HL-60/S4 treated with retinoic acid at 250 ng/mL for 4 days and 3 days (cell line): ENCODE measurements around the gene UBASH3A.

ENCODE experiments used
- in situ Hi-C: fragments of 300-500 bp; cut with MboI; formaldehyde crosslinking; loops from 2 replicates; pipeline ENCODE4 v1.7.0; 2022; ENCODE audit warnings: low sequenced_read_pairs

Gene UBASH3A

DNA sequence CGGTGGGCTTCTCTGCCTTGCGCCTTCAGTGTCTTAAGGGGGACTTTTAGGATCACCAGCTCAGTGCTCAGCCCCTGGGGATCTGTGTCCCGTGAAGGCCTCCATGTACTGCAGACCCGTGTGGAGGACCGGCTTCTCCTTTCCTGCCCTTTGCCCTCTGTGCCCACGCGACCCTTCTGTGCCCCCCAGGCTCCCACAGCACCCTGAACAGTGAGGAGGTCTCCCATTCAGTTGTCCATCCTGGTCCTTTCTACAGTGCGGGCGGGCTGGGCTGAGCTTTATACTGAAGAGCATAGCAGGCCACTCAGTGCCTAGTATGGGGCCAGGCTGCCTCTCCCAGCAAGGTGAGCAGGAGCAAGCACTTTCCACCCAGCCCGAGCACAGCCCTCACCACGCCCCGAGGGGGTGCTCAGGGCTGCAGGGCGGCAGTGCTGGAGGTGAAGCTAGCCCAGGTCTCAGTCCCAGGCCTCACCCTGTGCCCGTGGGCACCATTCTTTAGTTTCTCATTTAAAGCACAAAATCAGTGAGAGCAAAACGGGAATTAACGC, 29.7 kb upstream of the UBASH3A start:
- in situ Hi-C loops = no loop called here

DNA sequence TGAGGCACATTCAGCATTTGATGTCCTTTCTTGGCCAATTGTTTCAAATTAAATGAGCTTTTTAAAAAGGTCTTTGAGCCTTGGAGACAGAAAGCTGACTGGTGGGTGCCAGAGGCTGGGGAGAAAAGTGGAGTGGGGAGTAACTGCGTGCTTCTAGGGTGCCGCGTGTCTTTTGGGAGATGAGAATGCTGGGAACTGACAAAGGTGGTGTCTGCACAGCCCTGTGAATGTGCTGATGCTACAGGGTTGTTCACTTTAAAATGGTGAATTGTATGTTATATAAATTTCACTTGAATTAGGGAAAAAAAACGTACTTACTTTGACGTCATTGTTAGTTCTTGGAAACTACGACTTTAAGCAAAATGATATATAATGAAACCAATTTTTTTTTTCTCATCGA, 29.2 kb upstream of the UBASH3A start:
- in situ Hi-C loops = no loop called here

DNA sequence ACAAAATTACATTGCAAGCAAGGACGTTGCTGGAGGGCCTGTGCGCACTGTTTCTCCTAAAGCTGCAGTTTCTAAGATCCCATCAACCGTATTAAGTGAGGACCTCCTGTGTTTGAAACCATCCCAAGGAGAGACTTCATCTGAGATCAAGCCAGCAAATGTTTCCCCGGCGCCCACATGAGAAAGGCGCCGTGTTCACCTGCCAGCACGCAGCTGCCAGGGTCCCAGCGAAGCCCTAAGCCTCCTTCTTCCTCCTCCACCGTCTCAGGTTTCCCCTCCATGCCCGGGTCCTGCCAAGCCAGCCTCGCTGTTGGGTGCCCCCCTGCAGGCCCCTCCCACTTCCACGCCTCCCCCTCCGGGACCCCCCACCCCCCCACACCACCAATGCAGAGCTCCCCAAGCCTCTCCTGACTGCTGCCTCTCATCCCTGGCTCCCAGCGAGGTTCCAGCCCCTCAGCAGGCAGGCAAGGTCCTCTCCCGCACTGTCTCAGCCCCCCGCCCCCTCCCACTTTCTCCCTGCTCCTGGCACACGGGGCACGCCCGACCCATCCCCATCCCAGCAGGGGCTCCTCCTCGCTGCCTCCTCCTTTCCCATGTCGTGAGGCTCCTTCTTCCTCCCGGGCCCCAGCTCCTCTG, 28.7 kb upstream of the UBASH3A start:
- in situ Hi-C loops = no loop called here

DNA sequence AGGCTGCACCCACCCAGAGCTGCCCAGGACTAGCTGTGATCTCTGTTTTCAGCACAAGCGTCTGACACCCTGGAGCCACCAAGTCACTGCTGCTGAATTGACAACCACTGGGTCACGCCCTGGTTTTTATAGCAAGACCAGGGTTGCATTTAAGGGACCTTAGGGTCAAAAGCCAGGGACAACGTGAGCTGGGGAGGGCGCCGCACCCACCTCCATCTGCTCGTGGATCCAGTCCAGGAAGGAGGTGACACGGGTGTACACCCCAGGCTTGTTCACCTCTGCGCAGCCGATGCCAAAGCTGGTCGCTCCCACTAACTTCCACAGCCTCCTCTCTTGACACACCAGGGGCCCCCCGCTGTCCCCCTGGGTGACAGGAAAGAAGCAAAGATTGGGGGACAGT, 28.2 kb upstream of the UBASH3A start:
- in situ Hi-C loops = no loop called here

DNA sequence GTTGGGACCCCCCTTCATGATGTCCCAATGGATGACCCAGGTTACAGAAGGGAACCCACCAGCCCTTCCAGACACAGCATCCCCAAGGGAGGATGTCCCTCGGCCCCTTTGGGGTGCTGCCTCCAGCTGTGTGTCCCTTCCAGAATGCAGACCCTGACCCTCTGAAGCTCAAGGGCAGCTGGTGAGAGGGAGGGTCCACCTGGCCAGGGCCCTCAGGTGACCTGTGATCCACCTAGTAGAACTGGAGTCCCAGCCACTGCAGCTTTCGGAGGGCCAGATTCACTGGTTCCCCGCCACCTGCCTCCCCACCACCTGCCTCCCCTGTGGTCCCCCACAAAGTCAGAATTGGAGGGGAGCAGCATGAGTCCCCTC, 27.8 kb upstream of the UBASH3A start:
- in situ Hi-C loops = no loop called here

DNA sequence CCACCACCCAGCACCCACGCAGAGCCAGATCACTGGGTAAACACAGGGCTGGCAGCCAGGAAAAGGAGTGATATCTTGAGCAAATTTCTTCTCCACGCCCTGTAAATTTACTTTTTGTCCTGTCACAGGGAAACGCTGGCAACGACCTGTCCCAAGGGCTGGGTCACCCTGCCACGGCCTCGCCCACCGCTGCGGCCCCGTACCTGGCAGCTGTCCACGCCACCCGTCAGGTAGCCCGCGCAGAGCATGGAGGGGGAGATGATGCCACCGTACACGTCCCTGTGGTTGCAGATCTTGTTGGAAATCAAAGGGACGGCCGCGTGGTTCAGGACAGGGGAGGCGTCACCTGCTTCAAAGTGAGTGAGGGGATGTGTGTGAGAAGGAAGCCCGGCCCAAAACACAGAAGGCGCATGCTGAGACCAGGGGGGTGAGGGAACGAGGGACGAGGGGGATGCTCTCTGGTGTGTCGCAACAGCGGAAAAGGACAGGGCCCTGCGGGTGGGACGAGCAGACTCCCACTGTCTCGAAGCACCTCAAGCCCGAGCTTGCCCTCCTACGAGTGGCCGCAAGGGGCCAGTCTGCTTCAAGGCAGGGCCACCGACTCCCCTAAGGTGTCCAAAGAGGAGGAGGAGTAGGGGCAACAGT, 27.2 kb upstream of the UBASH3A start:
- in situ Hi-C loops = no loop called here

DNA sequence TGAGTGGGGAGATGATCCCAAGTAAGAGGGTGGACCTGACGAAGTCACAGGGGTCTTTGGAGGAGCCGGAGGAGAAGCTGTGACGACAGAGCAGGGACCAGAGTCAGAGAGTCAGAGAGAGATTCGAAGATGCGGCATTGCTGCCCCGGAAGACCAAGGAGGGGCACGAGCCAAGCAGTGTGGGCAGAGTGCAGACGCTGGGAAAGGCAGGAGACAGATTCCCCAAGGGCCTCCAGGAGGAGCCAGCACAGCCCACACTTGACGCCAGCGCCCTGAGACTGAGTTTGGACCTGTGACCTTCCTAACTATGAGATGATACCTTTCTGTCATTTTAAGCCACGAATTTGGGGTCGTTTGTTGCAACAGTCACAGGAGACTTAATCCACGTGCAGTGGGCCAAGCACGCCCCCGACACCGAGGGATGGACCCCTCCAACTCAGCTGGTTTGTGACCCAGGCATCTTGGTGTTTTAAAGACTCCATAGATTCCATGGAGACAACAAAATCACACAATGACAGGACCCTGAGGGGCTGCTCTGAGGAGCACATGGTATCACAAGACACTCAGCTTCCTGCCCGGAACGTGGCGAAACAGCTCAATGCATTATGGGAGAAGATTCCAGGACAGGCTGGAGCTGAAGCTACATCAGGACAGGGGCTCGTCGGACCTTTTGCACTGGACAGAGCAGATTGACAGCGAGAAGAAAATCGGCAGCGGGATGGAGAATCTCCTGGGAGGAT, 26.3 kb upstream of the UBASH3A start:
- in situ Hi-C loops = no loop called here

DNA sequence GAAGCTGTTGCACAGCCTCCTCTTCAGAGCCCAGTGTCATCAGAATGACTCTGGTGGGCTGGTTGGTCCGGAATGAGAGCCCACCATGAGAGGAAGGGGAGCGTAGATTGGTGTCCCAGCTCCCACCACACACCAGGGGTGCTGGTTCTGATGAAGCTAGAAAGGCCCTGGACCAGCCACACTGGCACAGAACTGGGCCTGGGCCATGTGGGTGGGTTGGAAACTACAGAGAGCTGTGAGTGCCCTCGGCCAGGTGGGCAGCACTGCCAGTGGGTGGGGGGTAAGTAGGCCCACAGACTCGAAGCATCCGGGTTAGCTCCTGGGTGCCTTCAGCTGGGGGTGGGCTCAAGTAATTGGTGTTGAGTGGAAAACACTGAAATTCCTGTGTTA, 25.8 kb upstream of the UBASH3A start:
- in situ Hi-C loops = no loop called here

DNA sequence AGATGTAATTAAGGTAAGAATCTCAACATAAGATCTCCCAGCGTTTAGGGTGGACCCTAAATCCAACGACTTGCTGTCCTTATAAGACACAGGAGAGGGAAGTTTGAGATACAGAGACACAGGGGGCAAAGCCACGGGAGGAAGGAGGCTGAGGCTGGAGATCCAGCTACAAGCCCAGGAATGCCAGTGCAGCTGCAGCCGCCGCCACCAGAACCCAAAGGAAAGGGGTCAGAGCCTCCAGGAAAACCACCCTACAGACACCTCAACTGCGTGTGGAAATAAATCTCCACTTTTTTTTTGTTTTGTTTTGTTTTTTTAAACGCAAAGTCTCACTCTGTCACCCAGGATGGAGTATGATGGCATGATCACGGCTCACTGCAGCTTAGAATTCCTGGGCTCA, 25.3 kb upstream of the UBASH3A start:
- in situ Hi-C loops = no loop called here

DNA sequence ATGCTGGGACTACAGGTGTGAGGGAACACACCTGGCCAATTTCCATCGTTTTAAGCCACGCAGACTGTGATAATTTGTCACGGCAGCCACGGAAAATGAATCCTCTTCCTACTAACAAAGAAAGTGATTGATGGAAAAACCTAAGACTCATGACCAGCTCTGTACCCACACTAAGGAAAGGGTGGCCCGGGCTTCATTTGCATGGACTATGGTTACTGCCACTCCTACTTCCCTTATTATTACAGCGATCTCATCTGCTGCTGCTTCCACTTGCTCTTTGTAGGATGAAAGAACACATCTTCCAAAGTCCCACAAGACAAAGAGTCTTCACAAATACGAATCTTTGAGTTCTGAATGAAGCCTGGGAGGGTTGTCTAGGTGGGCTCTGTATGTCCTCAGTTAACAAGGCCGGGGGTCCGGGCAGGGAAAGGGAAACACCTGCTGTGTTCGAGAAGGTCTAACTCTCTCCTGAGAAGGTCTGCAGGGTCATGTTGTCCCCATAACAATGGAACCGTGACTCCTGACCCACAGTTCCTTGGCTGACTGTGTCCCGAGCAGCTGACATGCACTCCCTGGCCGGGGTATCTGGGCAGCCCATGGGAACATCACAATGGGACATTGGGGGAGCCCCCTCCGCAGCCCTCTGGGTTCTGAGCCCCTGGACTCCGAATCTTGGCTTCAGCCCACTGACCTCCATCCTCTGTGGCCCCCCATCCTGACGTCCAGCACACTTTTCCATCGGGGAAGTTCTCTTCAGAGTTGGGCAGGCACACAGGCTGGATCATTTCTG, 24.1 kb upstream of the UBASH3A start:
- in situ Hi-C loops = no loop called here

DNA sequence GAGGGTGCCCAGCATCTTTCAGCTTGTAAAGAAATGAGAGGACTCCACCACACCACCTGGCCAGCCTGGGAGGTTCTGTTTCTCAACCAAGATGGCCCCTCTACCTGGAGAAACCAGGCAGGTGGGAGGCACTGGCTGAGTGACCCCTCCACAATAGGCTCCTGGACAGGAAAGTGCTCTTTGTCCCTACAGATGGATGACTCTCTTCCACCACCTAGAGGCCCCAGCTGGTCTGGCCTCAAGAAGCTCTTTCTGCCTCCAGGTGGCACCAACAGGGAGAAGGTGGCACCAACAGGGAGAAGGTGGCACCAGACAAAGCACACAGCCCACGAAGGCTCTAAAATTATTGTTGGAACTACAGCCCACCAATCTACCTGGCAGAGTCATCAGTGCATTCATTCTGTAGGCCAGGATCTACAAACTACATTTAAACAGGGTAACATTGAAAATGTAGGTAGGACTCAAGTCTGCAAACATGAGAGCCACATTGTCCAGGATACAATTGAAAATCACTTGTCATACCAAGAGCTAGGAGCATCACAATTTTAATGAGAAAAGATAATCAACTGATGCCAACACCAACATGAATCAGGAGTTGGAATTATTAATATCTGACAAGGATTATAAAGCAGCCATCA, 22.2 kb upstream of the UBASH3A start:
- in situ Hi-C loops = no loop called here

DNA sequence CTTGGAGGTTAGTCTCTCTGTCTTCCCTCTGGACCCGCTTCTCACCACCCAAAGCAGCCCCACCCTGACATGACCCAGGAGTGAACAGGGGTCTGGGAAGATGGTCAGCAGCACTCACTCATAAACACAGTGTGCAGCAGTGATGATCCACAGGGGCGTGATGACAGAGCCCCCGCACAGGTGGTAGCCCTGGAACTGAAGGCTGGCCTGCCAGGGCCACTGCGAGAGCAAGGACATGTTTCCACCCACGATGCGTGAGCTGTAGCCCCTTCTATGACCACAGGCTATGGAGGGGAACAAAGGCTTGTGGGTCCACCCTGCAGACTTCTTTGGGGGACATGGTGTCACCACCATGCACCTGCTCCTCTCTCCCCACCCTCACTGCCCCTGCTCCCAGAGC, 20.8 kb upstream of the UBASH3A start:
- in situ Hi-C loops = no loop called here

DNA sequence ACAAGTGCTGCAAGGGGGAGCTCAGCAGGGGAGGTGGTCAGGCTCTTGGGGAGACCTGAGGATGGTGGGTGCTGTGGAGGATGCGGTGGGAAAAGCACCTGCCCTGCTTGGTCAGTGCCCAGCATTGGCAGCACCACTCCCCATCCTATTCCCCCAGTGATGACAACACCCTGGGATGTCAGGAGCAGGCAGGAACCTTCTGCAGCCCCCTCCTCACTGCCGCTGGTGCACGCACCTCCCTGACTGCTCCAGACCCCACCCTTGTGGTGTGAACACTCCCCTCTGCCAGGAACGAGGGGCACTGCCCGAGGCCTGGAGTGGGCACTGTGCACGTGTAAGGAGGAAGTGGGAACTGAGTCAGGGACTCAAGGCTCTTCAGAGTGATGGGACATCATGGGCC, 20.4 kb upstream of the UBASH3A start:
- in situ Hi-C loops = no loop called here

DNA sequence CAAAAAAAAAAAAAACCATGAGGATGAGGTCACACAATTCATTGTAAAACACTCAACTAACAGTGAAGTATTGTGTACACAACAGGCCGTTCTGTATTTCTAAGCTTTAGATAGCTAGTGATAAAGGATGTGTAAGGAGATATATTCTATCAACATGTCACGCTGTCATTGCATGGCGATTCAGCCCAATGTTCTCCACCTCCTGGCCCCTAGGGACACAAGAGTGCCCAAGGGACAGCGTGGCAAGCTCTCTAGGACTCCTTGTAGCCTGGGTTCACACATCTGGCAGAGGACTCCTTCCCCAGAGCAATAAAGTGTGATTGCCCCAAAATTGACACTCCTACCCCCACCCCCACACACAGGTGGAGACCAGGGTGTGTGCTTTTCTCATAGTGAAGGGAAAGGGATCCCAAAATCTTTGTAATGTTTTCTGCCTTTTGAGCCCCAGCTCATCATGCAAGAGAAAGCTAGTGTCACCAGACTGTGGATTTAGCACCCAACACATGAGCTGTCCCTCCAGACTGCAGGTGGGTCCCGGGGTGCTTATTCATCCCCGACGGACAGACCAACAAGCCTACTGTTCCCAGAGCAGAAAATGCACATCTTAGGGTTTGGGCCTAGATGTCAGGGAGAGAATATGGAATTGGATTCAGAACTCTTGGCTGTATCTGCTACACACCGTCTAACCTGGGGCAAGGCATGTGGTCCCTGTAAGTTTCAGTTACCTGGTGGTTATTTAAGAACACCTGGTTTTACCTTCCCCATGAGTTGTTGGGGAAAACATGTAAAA, 19.4 kb upstream of the UBASH3A start:
- in situ Hi-C loops = no loop called here

DNA sequence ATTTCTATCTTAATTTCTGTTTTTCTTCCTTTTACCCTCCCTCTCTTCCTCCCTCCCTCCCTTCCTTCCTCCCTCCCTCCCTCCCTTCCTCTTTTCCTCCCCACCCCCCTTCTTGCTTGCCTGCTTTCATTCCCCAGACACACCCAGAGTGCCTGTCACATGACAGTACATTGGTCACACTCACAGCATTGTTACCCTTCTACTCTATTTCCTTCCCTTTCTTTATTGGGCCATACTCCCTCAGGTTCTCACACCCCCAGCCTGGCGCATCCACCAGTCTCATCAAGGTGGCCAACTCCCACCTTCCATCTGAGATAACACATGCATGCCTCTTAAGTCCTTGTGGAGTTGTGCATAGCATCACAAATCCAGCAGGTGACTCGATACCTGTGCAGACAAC, 18.7 kb upstream of the UBASH3A start:
- in situ Hi-C loops = no loop called here

DNA sequence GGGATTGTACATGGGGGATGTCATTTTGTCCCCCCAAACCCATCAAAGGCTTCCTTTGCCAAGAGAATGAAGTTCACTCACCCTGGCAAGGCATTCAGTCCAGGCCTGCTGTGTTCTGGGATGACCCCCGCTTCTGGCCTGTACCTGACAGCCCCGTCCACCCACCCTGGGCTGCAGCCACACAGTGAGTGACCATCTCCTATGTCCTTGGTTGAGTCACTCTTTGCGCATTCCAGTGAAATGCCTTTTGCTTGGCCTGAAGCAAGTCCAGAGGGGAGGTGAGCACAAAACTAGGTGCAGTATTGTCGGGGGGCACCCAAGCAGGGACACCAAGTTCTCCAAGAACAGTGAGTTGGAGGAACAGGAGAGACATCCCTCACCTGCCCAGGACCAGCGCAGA, 18.1 kb upstream of the UBASH3A start:
- in situ Hi-C loops = no loop called here

DNA sequence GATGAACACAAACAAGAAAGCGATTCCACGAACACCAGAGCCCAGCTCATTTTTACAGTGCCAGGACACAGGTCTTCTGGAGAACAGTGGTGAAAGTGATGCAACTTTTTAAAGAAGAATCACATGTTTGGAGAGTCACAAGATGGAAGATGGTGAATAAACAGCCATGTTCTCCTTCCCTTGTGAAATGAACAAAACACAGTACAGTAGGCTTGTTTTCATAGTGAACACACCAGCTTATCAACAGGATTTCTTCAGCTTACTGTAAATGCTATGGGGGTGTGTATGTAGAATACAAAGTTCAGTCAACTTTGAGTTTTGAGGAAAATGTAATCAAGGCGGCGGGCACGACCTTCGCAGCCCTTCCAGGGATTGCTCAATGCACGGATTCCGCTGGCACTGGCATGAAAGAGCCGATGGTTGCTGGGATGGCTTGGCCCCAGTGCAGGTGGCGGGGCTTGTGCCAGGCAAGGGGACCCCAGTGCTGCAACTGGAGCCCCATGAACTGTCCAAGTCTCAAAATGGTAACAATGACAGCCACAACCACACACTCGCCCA, 17.6 kb upstream of the UBASH3A start:
- in situ Hi-C loops = no loop called here

DNA sequence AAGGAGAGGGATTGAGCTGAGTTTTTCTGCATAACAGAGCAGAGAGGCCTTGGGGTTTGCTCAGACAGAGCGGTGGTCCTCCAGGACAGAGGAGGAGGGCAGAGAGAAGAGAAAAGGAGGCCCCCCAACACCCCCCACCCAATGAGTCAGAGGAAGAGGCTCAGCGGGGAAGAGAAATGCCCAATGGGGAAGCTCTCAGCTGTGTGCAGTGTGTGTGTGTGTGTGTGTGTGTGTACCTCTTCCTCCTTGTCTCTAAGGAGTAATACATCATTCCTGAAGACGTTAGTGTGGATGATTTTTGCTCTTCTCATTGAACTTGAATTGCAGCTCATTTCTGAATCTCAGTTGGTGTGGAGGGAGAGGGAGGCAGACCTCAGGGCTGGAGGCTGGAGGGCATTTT, 16.5 kb upstream of the UBASH3A start:
- in situ Hi-C loops = no loop called here

DNA sequence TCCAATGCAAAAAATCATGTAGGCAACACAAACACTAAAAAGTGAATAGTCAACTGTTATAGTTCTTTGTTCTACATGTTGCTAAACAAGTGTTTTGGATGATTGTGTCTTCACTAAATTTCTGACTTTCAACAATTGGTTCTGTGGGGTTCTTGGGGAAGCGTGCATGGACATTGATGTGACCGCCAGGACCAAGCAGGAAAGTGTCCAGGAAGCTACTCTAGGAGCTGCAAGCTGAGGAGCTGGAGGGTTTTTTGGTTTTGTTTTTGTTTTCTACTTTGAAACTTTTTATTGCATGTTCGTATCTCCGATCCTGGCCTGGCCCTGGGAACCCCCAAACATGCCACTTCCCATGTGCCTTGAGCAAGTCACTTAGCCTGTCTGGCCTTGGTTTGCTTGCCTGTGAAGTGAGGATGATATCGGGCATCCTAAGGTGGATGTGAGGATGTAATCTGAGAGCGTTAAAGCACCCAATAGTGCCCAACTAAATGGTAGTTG, 15.8 kb upstream of the UBASH3A start:
- in situ Hi-C loops = no loop called here
